GM12892 (cell line): ENCODE measurements around the gene TENM4.

Source experiments
- POLR2A ChIP-seq: IDR thresholded peaks from 2 replicates; pipeline ENCODE4 v1.6.1; 2011; ENCODE audit warnings: low read depth, low read length, control low read depth
- POLR2AphosphoS5 ChIP-seq: IDR thresholded peaks from 2 replicates; pipeline ENCODE4 v1.6.1; 2011; ENCODE audit warnings: low read depth, low read length, control low read depth
- TAF1 ChIP-seq: IDR thresholded peaks from 2 replicates; pipeline ENCODE4 v1.6.1; 2011; ENCODE audit warnings: low read depth, mild to moderate bottlenecking, control low read depth, low read length, borderline replicate concordance

- TF ChIP-seq POLR2AphosphoS5 (no peak), TAF1 (no peak), POLR2A (no peak)
Observed at GRCh38 chr11:79393362-79394043, 47.3 kb downstream of the TENM4 start.
